ENCODE measurements around the gene MRPL57.
"Not testable (repeated sequence)": the region's sequence is repeated elsewhere in the genome, so short reads cannot be mapped to it uniquely, and the experiment has no call there.

MRPL57 gene

GRCh38 chr13:21152251-21152899, 24.1 kb upstream of the MRPL57 start:
- no peak for TF ChIP-seq CTCF (IDR thresholded peaks at IDR 0.05; ENCODE audit: low read depth, low read length, missing control alignments)
- DNase-seq (ENCODE audit: extremely low read depth, low read depth) = no peak
- no peak overlapping the region for H3K4me3 ChIP-seq (replicated peaks; ENCODE audit: low read depth, low read length)

- no peak overlapping the region for H3K4me3 ChIP-seq (replicated peaks; ENCODE audit: low read depth, low read length)
- DNase-seq (ENCODE audit: extremely low read depth, low read depth) = no peak
- no peak for TF ChIP-seq CTCF (IDR thresholded peaks at IDR 0.05; ENCODE audit: low read depth, low read length, missing control alignments)
These were observed 11.8 kb upstream of the MRPL57 start for GRCh38 chr13:21164631-21165030.

- not testable (repeated sequence) for H3K4me3 ChIP-seq (replicated peaks; ENCODE audit: low read depth, low read length); DNase-seq (ENCODE audit: extremely low read depth, low read depth)
These were observed 10.9 kb upstream of the MRPL57 start for GRCh38 chr13:21165606-21166005.

- no peak overlapping the region for H3K4me3 ChIP-seq (replicated peaks; ENCODE audit: low read depth, low read length)
- no peak for DNase-seq (ENCODE audit: extremely low read depth, low read depth)
- no peak for TF ChIP-seq CTCF (IDR thresholded peaks at IDR 0.05; ENCODE audit: low read depth, low read length, missing control alignments)
These were observed 5.0 kb upstream of the MRPL57 start for GRCh38 chr13:21171420-21171819.

- DNase-seq (ENCODE audit: extremely low read depth, low read depth); H3K4me3 ChIP-seq (replicated peaks; ENCODE audit: low read depth, low read length): not testable (repeated sequence)
These were observed 2.7 kb upstream of the MRPL57 start for GRCh38 chr13:21173767-21174166.

- TF ChIP-seq CTCF (IDR thresholded peaks at IDR 0.05; ENCODE audit: low read depth, low read length, missing control alignments) = no peak
- peak overlapping the region; percentile 81 for H3K4me3 ChIP-seq (replicated peaks; ENCODE audit: low read depth, low read length)
- DNase-seq (ENCODE audit: extremely low read depth, low read depth) = no peak
These were observed 723 bp upstream of the MRPL57 start for GRCh38 chr13:21175656-21176214.

GRCh38 chr13:21176982-21177284, 475 bp downstream of the MRPL57 start:
- no peak for TF ChIP-seq CTCF (IDR thresholded peaks at IDR 0.05; ENCODE audit: low read depth, low read length, missing control alignments)
- peak overlapping the region; percentile 81 for H3K4me3 ChIP-seq (replicated peaks; ENCODE audit: low read depth, low read length)
- no peak for DNase-seq (ENCODE audit: extremely low read depth, low read depth)

- no peak overlapping the region for H3K4me3 ChIP-seq (replicated peaks; ENCODE audit: low read depth, low read length)
- no peak for TF ChIP-seq CTCF (IDR thresholded peaks at IDR 0.05; ENCODE audit: low read depth, low read length, missing control alignments)
- no peak for DNase-seq (ENCODE audit: extremely low read depth, low read depth)
These were observed 5.2 kb downstream of the MRPL57 start for GRCh38 chr13:21181671-21182070.

- H3K4me3 ChIP-seq (replicated peaks; ENCODE audit: low read depth, low read length); DNase-seq (ENCODE audit: extremely low read depth, low read depth): not testable (repeated sequence)
These were observed 10.0 kb downstream of the MRPL57 start for GRCh38 chr13:21186410-21186809.

- H3K4me3 ChIP-seq (replicated peaks; ENCODE audit: low read depth, low read length); DNase-seq (ENCODE audit: extremely low read depth, low read depth): not testable (repeated sequence)
These were observed 18.3 kb downstream of the MRPL57 start for GRCh38 chr13:21194756-21195155.

GRCh38 chr13:21197606-21198225, 21.3 kb downstream of the MRPL57 start:
- not testable (repeated sequence) for H3K4me3 ChIP-seq (replicated peaks; ENCODE audit: low read depth, low read length); DNase-seq (ENCODE audit: extremely low read depth, low read depth)
